ENCODE results near the gene DPP6. TPM values are rescaled to one million over a fixed set of nuclear protein-coding genes. Genes with fewer than 3 reads are reported as not detected.
A peak's percentile ranks its signal among the peaks of the same experiment; 100 is the strongest.
"Not testable (repeated sequence)": the region's sequence is repeated elsewhere in the genome, so short reads cannot be mapped to it uniquely, and the experiment has no call there.

Gene DPP6
- total and polyA plus RNA-seq, 2 of the 8 experiments (the other 6 are each of a cell fraction or from before 2014, with no cell fraction given): 4.7 to 6.8 TPM

- H3K4me1 ChIP-seq (replicated peaks in 1 of 4; ENCODE audit: control insufficient read depth in 3 of 4, insufficient read depth in 4 of 4, low read length in 3 of 4); H4K5ac ChIP-seq (ENCODE audit: insufficient read length, low read depth, low read length); H3K56ac ChIP-seq (replicated peaks; ENCODE audit: insufficient read length, low read depth, low read length); H2AFZ ChIP-seq (ENCODE audit: low read length); H2BK15ac ChIP-seq (ENCODE audit: low read length); H4K20me1 ChIP-seq (replicated peaks in 1 of 2; ENCODE audit: control insufficient read depth in 1 of 2, insufficient read depth in 2 of 2, low read length in 2 of 2); H3K18ac ChIP-seq (ENCODE audit: extremely low read depth, low read length); H2BK120ac ChIP-seq (replicated peaks; ENCODE audit: low read depth, low read length); H2BK12ac ChIP-seq (ENCODE audit: low read depth, low read length); H3K4ac ChIP-seq (replicated peaks; ENCODE audit: insufficient read length, low read depth, low read length); H3K9ac ChIP-seq (replicated peaks in 1 of 4; ENCODE audit: extremely low read depth in 1 of 4, low read depth in 3 of 4, low read length in 3 of 4); POLR2A ChIA-PET (ENCODE audit: partially characterized antibody); H3K4me3 ChIP-seq (ENCODE audit: extremely low read depth in 1 of 4, insufficient read depth in 2 of 4, low read depth in 3 of 4, low read length in 4 of 4); H3K23ac ChIP-seq (ENCODE audit: insufficient read length); H4K8ac ChIP-seq (ENCODE audit: extremely low read depth, insufficient read depth, low read length); H4K91ac ChIP-seq (replicated peaks; ENCODE audit: insufficient read length, low read length); H3K23me2 ChIP-seq (ENCODE audit: low read depth, low read length); H3K27ac ChIP-seq (ENCODE audit: low read depth, low read length); H2AK5ac ChIP-seq (ENCODE audit: low read depth, low read length); H3K14ac ChIP-seq (ENCODE audit: insufficient read length); H3K36me3 ChIP-seq (ENCODE audit: control insufficient read depth in 2 of 4, insufficient read depth in 4 of 4, low read length in 3 of 4); CTCF ChIA-PET (ENCODE audit: partially characterized antibody); H3K9me3 ChIP-seq (ENCODE audit: insufficient read depth in 2 of 2, low read depth in 1 of 2, low read length in 1 of 2); H2BK20ac ChIP-seq (ENCODE audit: low read length); H3K79me1 ChIP-seq (ENCODE audit: low read depth, low read length); H3K4me2 ChIP-seq (ENCODE audit: insufficient read depth in 1 of 2, low read depth in 2 of 2, low read length in 2 of 2); H3K79me2 ChIP-seq (ENCODE audit: control insufficient read depth in 1 of 2, insufficient read depth in 2 of 2, low read length in 2 of 2); H3K27me3 ChIP-seq (replicated peaks in 1 of 4; ENCODE audit: control insufficient read depth in 3 of 4, extremely low read depth in 1 of 4, insufficient read depth in 3 of 4, low read length in 3 of 4); H2BK5ac ChIP-seq (ENCODE audit: low read depth, low read length): not testable (repeated sequence)
- 91% methylated on average over 8 of the region's 10 CpGs; no CpG with 5 or more reads in 1 of the 2 experiments for WGBS, 2 experiments (ENCODE audit: extremely low coverage in 1 of 2, insufficient coverage in 1 of 2, insufficient read length in 1 of 2, insufficient replicate concordance in 2 of 2, low coverage in 1 of 2, low lambda C conversion rate in 2 of 2, missing lambda C conversion rate in 1 of 2)
- DNase-seq (ENCODE audit: low read depth in 1 of 2, low spot score in 2 of 2) (peak in 1 of 2 experiments; percentile 54), FAIRE-seq (peak; percentile 99)
These were observed 96.8 kb downstream of the DPP6 start for GRCh38 chr7:154148791-154149516.

GRCh38 chr7:154150656-154151055, 98.5 kb downstream of the DPP6 start:
- H3K18ac ChIP-seq (ENCODE audit: extremely low read depth, low read length); H3K9me3 ChIP-seq (ENCODE audit: insufficient read depth in 2 of 2, low read depth in 1 of 2, low read length in 1 of 2); H2AFZ ChIP-seq (ENCODE audit: low read length); H3K27me3 ChIP-seq (replicated peaks in 1 of 4; ENCODE audit: control insufficient read depth in 3 of 4, extremely low read depth in 1 of 4, insufficient read depth in 3 of 4, low read length in 3 of 4); H3K36me3 ChIP-seq (ENCODE audit: control insufficient read depth in 2 of 4, insufficient read depth in 4 of 4, low read length in 3 of 4); H3K79me2 ChIP-seq (ENCODE audit: control insufficient read depth in 1 of 2, insufficient read depth in 2 of 2, low read length in 2 of 2); H2BK120ac ChIP-seq (replicated peaks; ENCODE audit: low read depth, low read length); CTCF ChIA-PET (ENCODE audit: partially characterized antibody); H2BK15ac ChIP-seq (ENCODE audit: low read length); H4K91ac ChIP-seq (replicated peaks; ENCODE audit: insufficient read length, low read length); H2BK12ac ChIP-seq (ENCODE audit: low read depth, low read length); H3K23ac ChIP-seq (ENCODE audit: insufficient read length); H3K23me2 ChIP-seq (ENCODE audit: low read depth, low read length); FAIRE-seq; H4K8ac ChIP-seq (ENCODE audit: extremely low read depth, insufficient read depth, low read length); H3K56ac ChIP-seq (replicated peaks; ENCODE audit: insufficient read length, low read depth, low read length); H4K5ac ChIP-seq (ENCODE audit: insufficient read length, low read depth, low read length); H3K79me1 ChIP-seq (ENCODE audit: low read depth, low read length); H2BK5ac ChIP-seq (ENCODE audit: low read depth, low read length); H3K4me3 ChIP-seq (ENCODE audit: extremely low read depth in 1 of 4, insufficient read depth in 2 of 4, low read depth in 3 of 4, low read length in 4 of 4); H2BK20ac ChIP-seq (ENCODE audit: low read length); H3K4me1 ChIP-seq (replicated peaks in 1 of 4; ENCODE audit: control insufficient read depth in 3 of 4, insufficient read depth in 4 of 4, low read length in 3 of 4); H3K27ac ChIP-seq (ENCODE audit: low read depth, low read length); H2AK5ac ChIP-seq (ENCODE audit: low read depth, low read length); POLR2A ChIA-PET (ENCODE audit: partially characterized antibody); H3K14ac ChIP-seq (ENCODE audit: insufficient read length); DNase-seq (ENCODE audit: low read depth in 1 of 2, low spot score in 2 of 2); H4K20me1 ChIP-seq (replicated peaks in 1 of 2; ENCODE audit: control insufficient read depth in 1 of 2, insufficient read depth in 2 of 2, low read length in 2 of 2); H3K4ac ChIP-seq (replicated peaks; ENCODE audit: insufficient read length, low read depth, low read length); H3K9ac ChIP-seq (replicated peaks in 1 of 4; ENCODE audit: extremely low read depth in 1 of 4, low read depth in 3 of 4, low read length in 3 of 4); H3K4me2 ChIP-seq (ENCODE audit: insufficient read depth in 1 of 2, low read depth in 2 of 2, low read length in 2 of 2): not testable (repeated sequence)
- 91% methylated on average over 8 of the region's 9 CpGs; no CpG with 5 or more reads in 1 of the 2 experiments for WGBS, 2 experiments (ENCODE audit: extremely low coverage in 1 of 2, insufficient coverage in 1 of 2, insufficient read length in 1 of 2, insufficient replicate concordance in 2 of 2, low coverage in 1 of 2, low lambda C conversion rate in 2 of 2, missing lambda C conversion rate in 1 of 2)
